Measurements from ENCODE around the gene MAPK10. TPM values are rescaled to one million over a fixed set of nuclear protein-coding genes. Genes with fewer than 3 reads are reported as not detected.
"Not testable (repeated sequence)": the region's sequence is repeated elsewhere in the genome, so short reads cannot be mapped to it uniquely, and the experiment has no call there.

Gene MAPK10
- total RNA-seq, 2 experiments from 2014 or later, result not detected

DNA sequence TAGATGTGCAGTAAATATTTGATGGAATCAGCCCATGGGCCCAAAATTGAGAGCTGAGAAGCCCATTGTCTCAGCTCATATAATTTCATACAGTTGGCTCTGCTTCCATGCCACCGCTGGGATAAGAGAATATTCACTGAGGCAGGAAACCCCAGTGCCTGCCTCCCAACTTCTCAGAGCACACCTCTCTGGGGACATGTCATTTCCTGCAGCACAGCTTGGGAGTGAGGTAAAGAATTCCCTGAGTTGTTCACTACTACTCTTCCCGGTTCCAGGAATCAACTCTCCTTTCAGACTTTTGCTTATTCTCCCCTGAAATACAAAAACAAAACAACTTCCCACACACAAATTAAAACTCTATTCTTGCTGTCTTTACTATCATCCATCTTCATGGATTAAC lies 389.3 kb downstream of the MAPK10 start:
- intact Hi-C loops (cut with micrococcal nuclease), result no loop called here
- ChIA-PET POLR2A (no interaction called here), CTCF (no interaction called here)
- H3K4me1 Mint-ChIP-seq (ENCODE audit: low read depth), result no peaks in the 10 kb centered on the region
- H3K27ac Mint-ChIP-seq, result no peak overlapping the region
- no peaks in the 10 kb centered on the region for H3K27me3 Mint-ChIP-seq
- no peak for DNase-seq
- no peak for TF ChIP-seq CTCF (IDR thresholded peaks at IDR 0.05)
- H3K36me3 Mint-ChIP-seq (ENCODE audit: low read depth), result no peaks in the 10 kb centered on the region
- no peak overlapping the region for H3K4me3 Mint-ChIP-seq
- no peak for ATAC-seq
- no peaks in the 10 kb centered on the region for H3K9me3 Mint-ChIP-seq

GRCh38 chr4:85968945-85969819 lies 390.7 kb downstream of the MAPK10 start:
- Mint-ChIP-seq H3K36me3 (ENCODE audit: low read depth) (no peaks in the 10 kb centered on the region), H3K9me3 (peaks cover 5% of the 10 kb centered on the region), H3K27ac (no peak overlapping the region), H3K4me1 (ENCODE audit: low read depth) (no peaks in the 10 kb centered on the region), H3K27me3 (no peaks in the 10 kb centered on the region), H3K4me3 (no peak overlapping the region)
- intact Hi-C loops (cut with micrococcal nuclease), result no loop called here
- DNase-seq (no peak), ATAC-seq (no peak)
- CTCF ChIA-PET, result interaction anchor here (0.6 to 1.5 kb wide), 5 partner anchors 17 to 213 kb away, joined by 3 to 5 read pairs (median 3); no protein-coding TSS in a partner anchor
- POLR2A ChIA-PET, result no interaction called here
- peak; percentile 53 for TF ChIP-seq CTCF (IDR thresholded peaks at IDR 0.05)

DNA sequence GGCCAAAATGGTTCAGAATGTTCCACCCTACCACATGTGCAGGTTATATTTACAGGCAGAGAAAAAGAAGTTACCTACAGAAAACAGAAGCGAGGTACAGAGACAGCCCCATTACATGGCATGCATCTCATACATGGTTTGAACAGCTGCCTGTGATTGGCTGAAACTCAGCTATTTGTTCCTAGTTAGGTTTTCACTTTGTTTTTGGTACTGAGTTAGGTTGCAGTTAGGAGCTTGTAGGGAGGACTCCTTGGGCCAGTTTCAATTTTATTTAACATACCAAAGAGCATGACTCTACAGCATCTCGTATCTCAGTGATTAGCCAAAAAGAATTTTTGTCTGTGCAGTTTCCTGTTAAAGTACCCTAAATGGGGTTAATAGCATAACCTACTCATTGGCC lies 392.0 kb downstream of the MAPK10 start:
- CTCF ChIA-PET, result interaction anchor here (1.1 kb wide), 1 partner anchor 30 kb away, joined by 3 read pairs; no protein-coding TSS in a partner anchor
- Mint-ChIP-seq H3K4me1 (ENCODE audit: low read depth) (no peaks in the 10 kb centered on the region), H3K9me3 (peaks cover 5% of the 10 kb centered on the region), H3K27me3 (no peaks in the 10 kb centered on the region), H3K4me3 (no peak overlapping the region), H3K36me3 (ENCODE audit: low read depth) (no peaks in the 10 kb centered on the region), H3K27ac (no peak overlapping the region)
- DNase-seq (no peak), ATAC-seq (no peak)
- no peak for TF ChIP-seq CTCF (IDR thresholded peaks at IDR 0.05)
- POLR2A ChIA-PET, result no interaction called here
- intact Hi-C loops (cut with micrococcal nuclease), result no loop called here

DNA sequence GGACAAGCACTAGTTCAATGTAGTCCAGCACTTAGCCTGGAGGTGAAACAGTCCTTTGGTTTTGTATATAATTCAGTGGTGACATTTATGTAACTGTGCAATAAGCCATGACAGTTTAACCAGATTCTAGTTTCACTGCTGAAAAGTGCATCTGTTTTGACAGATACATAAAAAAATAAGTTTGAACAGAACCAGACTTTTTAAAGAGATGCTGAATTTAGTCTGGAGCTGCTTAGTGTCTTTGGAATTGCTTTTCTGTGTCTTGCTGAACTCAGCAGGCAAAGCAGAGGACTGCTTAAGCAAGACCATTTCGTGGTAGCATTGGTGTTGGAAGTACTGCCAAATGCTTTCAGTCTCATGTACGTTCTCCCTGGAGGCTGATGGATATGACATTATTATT lies 393.5 kb downstream of the MAPK10 start:
- H3K36me3 Mint-ChIP-seq (ENCODE audit: low read depth), result no peaks in the 10 kb centered on the region
- H3K4me3 Mint-ChIP-seq, result no peak overlapping the region
- no peak for DNase-seq
- intact Hi-C loops (cut with micrococcal nuclease), result no loop called here
- ATAC-seq, result no peak
- POLR2A ChIA-PET, result interaction anchor here (1.2 kb wide), 1 partner anchor 22 kb away, joined by 3 read pairs; no protein-coding TSS in a partner anchor
- H3K4me1 Mint-ChIP-seq (ENCODE audit: low read depth), result no peaks in the 10 kb centered on the region
- CTCF ChIA-PET, result no interaction called here
- no peaks in the 10 kb centered on the region for H3K27me3 Mint-ChIP-seq
- peaks cover 5% of the 10 kb centered on the region for H3K9me3 Mint-ChIP-seq
- no peak for TF ChIP-seq CTCF (IDR thresholded peaks at IDR 0.05)
- no peak overlapping the region for H3K27ac Mint-ChIP-seq

- no peaks in the 10 kb centered on the region for H3K36me3 Mint-ChIP-seq (ENCODE audit: low read depth)
- H3K27me3 Mint-ChIP-seq, result no peaks in the 10 kb centered on the region
- ATAC-seq, result no peak
- ChIA-PET POLR2A (interaction anchor here (1.2 kb wide), 1 partner anchor 23 kb away, joined by 3 read pairs; no protein-coding TSS in a partner anchor), CTCF (no interaction called here)
- DNase-seq, result no peak
- H3K4me1 Mint-ChIP-seq (ENCODE audit: low read depth), result no peaks in the 10 kb centered on the region
- intact Hi-C loops (cut with micrococcal nuclease), result no loop called here
- no peak for TF ChIP-seq CTCF (IDR thresholded peaks at IDR 0.05)
- H3K27ac Mint-ChIP-seq, result no peak overlapping the region
- H3K4me3 Mint-ChIP-seq, result no peak overlapping the region
- peaks cover 5% of the 10 kb centered on the region for H3K9me3 Mint-ChIP-seq
These were observed 394.3 kb downstream of the MAPK10 start for GRCh38 chr4:85965529-85965928.

- CTCF ChIA-PET, result interaction anchor here (0.8 kb wide), 1 partner anchor 37 kb away, joined by 3 read pairs; no protein-coding TSS in a partner anchor
- H3K9me3 Mint-ChIP-seq; H3K36me3 Mint-ChIP-seq (ENCODE audit: low read depth); intact Hi-C loops (cut with micrococcal nuclease); ATAC-seq; POLR2A ChIA-PET; H3K4me1 Mint-ChIP-seq (ENCODE audit: low read depth); H3K27me3 Mint-ChIP-seq; H3K27ac Mint-ChIP-seq; H3K4me3 Mint-ChIP-seq; DNase-seq: not testable (repeated sequence)
These were observed 394.8 kb downstream of the MAPK10 start for GRCh38 chr4:85965017-85965416.

All from activated CD8-positive, alpha-beta T cell treated with anti-CD3 and anti-CD28 coated beads for 36 hours (primary cell).